ENCODE measurements around the gene PPFIA3.

Gene PPFIA3

GRCh38 chr19:49157445-49158224 lies 38.3 kb downstream of the PPFIA3 start, which contains the start of gene TRPM4:
Gene TRPM4, plus strand, starts transcription at chr19:49157792. Its CDS starts 75 bp downstream, at chr19:49157867.
- no peak for DNase-seq (ENCODE audit: extremely low read depth, insufficient read length)
- no peak within 1 kb of the TSS for H3K4me3 ChIP-seq (replicated peaks; ENCODE audit: low read depth, low read length)
- no peak for TF ChIP-seq CTCF (IDR thresholded peaks at IDR 0.05; ENCODE audit: insufficient read depth, low read length, poor library complexity, severe bottlenecking)

GRCh38 chr19:49160450-49161189 lies 41.3 kb downstream of the PPFIA3 start:
- no peak for TF ChIP-seq CTCF (IDR thresholded peaks at IDR 0.05; ENCODE audit: insufficient read depth, low read length, poor library complexity, severe bottlenecking)
- Histone ChIP-seq H3K4me3 (replicated peaks; ENCODE audit: low read depth, low read length) (no peak overlapping the region), H3K27me3 (replicated peaks; ENCODE audit: control insufficient read depth, insufficient read depth, low read length) (peaks cover 4% of the 10 kb centered on the region), H3K36me3 (ENCODE audit: control insufficient read depth, insufficient read depth, low read length) (no peaks in the 10 kb centered on the region)
- DNase-seq (ENCODE audit: extremely low read depth, insufficient read length) = no peak

More at GRCh38 chr19:49157445-49158224, 38.3 kb downstream of the PPFIA3 start, which contains the start of gene TRPM4:
- no peaks in the 10 kb centered on the region for H3K36me3 ChIP-seq (ENCODE audit: control insufficient read depth, insufficient read depth, low read length)
- H3K27me3 ChIP-seq (replicated peaks; ENCODE audit: control insufficient read depth, insufficient read depth, low read length) = peaks cover 3% of the 10 kb centered on the region

GRCh38 chr19:49161987-49162386 lies 42.6 kb downstream of the PPFIA3 start:
- DNase-seq (ENCODE audit: extremely low read depth, insufficient read length) = no peak
- no peak for TF ChIP-seq CTCF (IDR thresholded peaks at IDR 0.05; ENCODE audit: insufficient read depth, low read length, poor library complexity, severe bottlenecking)
- Histone ChIP-seq H3K27me3 (replicated peaks; ENCODE audit: control insufficient read depth, insufficient read depth, low read length) (peaks cover 4% of the 10 kb centered on the region), H3K36me3 (ENCODE audit: control insufficient read depth, insufficient read depth, low read length) (no peaks in the 10 kb centered on the region), H3K4me3 (replicated peaks; ENCODE audit: low read depth, low read length) (no peak overlapping the region)

GRCh38 chr19:49165111-49165750 lies 45.9 kb downstream of the PPFIA3 start:
- Histone ChIP-seq H3K36me3 (ENCODE audit: control insufficient read depth, insufficient read depth, low read length) (no peaks in the 10 kb centered on the region), H3K27me3 (replicated peaks; ENCODE audit: control insufficient read depth, insufficient read depth, low read length) (peaks cover 2% of the 10 kb centered on the region; the same call in 1 of the 2 replicates), H3K4me3 (replicated peaks; ENCODE audit: low read depth, low read length) (no peak overlapping the region)
- no peak for TF ChIP-seq CTCF (IDR thresholded peaks at IDR 0.05; ENCODE audit: insufficient read depth, low read length, poor library complexity, severe bottlenecking)
- no peak for DNase-seq (ENCODE audit: extremely low read depth, insufficient read length)

GRCh38 chr19:49165865-49166301 lies 46.5 kb downstream of the PPFIA3 start:
- no peak for DNase-seq (ENCODE audit: extremely low read depth, insufficient read length)
- no peaks in the 10 kb centered on the region for H3K36me3 ChIP-seq (ENCODE audit: control insufficient read depth, insufficient read depth, low read length)
- peaks cover 2% of the 10 kb centered on the region; the same call in 1 of the 2 replicates for H3K27me3 ChIP-seq (replicated peaks; ENCODE audit: control insufficient read depth, insufficient read depth, low read length)
- H3K4me3 ChIP-seq (replicated peaks; ENCODE audit: low read depth, low read length) = no peak overlapping the region
- TF ChIP-seq CTCF (IDR thresholded peaks at IDR 0.05; ENCODE audit: insufficient read depth, low read length, poor library complexity, severe bottlenecking) = no peak
